Endothelial cell of umbilical vein (primary cell): Measurements from ENCODE around the gene MAU2.

ENCODE experiments used
- JUN ChIP-seq: IDR thresholded peaks from 2 replicates; pipeline ENCODE4 v1.6.1; 2011; ENCODE audit warnings: borderline replicate concordance, low read depth; ENCODE audit not compliant: insufficient read length, insufficient read depth
- TF ChIP-seq, protein P1 (sequence below), 2 donors: IDR thresholded peaks; 1 replicate in 1 of 2; 2 replicates in 1 of 2; pipeline ENCODE4 v1.5.1; 2011; ENCODE audit warnings: low read length in 2 of 2, mild to moderate bottlenecking in 2 of 2, moderate library complexity in 2 of 2, control low read depth in 1 of 2, inconsistent platforms in 1 of 2, low read depth in 1 of 2; ENCODE audit not compliant: insufficient read depth in 1 of 2; ENCODE audit errors: extremely low read depth in 1 of 2
- TF ChIP-seq, protein P2 (sequence below): IDR thresholded peaks from 2 replicates; pipeline ENCODE4 v1.6.1; 2011; ENCODE audit not compliant: insufficient read depth, insufficient read length

DNA sequence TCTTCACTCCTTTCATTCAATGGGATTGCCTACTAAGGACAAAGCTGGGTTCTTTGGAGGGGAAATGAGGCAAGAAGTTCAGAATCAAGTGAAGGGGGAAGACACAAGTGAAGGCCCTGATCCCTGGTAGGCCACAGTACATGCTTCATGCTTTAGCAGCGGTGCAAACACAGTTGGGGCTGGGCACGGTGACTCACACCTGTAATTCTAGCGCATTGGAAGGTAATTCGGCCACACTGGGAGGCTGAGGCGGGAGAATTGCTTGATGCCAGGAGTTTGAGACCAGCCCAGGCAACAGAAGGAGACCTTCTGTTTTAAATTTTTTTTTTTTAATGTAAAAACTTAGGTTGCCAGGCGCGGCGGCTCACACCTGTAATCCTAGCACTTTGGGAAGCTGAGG is 61.5 kb downstream of the MAU2 start:
- TF ChIP-seq JUN = no peak
- TF ChIP-seq, protein P1, sequence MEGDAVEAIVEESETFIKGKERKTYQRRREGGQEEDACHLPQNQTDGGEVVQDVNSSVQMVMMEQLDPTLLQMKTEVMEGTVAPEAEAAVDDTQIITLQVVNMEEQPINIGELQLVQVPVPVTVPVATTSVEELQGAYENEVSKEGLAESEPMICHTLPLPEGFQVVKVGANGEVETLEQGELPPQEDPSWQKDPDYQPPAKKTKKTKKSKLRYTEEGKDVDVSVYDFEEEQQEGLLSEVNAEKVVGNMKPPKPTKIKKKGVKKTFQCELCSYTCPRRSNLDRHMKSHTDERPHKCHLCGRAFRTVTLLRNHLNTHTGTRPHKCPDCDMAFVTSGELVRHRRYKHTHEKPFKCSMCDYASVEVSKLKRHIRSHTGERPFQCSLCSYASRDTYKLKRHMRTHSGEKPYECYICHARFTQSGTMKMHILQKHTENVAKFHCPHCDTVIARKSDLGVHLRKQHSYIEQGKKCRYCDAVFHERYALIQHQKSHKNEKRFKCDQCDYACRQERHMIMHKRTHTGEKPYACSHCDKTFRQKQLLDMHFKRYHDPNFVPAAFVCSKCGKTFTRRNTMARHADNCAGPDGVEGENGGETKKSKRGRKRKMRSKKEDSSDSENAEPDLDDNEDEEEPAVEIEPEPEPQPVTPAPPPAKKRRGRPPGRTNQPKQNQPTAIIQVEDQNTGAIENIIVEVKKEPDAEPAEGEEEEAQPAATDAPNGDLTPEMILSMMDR (IDR thresholded peaks at IDR 0.05; ENCODE audit: extremely low read depth in 1 of 2, insufficient read depth in 1 of 2, low read depth in 1 of 2, low read length in 2 of 2) = no peak
- TF ChIP-seq, protein P2, sequence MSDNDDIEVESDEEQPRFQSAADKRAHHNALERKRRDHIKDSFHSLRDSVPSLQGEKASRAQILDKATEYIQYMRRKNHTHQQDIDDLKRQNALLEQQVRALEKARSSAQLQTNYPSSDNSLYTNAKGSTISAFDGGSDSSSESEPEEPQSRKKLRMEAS = no peak
